ENCODE data around the gene SUGCT. TPM values are rescaled to one million over a fixed set of nuclear protein-coding genes. Genes with fewer than 3 reads are reported as not detected.
A peak's percentile ranks its signal among the peaks of the same experiment; 100 is the strongest.

Gene SUGCT
- total and polyA plus RNA-seq, 8 donors, result 2.0 to 4.2 (median 2.9) TPM

DNA sequence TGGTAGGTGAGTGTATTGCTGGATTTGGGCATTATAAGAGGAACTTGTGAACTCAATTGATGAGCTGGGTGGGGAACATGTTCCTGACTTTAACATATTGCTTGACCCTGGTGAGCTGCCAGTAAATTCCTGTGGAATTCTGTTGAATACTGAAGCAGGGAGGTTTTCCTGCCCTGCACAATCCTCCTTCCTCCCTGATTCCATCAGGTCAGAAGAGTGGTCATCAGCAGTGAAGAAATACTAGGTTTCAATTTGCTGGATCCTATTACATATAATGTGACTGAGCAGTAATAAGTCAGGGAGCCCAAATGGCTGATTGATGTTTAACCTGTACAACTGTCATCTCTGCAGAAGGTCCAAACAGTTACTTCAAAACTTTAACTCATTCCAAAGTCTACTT, 581.2 kb downstream of the SUGCT start:
- Histone ChIP-seq H3K9me3 (no peaks in the 10 kb centered on the region), H3K4me3 (no peak overlapping the region), H3K4me1 (peaks cover 0 to 4% of the 10 kb centered on the region in 2 donors), H3K27ac (no peak overlapping the region), H3K36me3 (no peaks in the 10 kb centered on the region), H3K27me3 (no peaks in the 10 kb centered on the region)
- ATAC-seq (no peak), DNase-seq (no peak)
- intact Hi-C loops (cut with DNase I), result no loop called here
- TF ChIP-seq, protein P1, sequence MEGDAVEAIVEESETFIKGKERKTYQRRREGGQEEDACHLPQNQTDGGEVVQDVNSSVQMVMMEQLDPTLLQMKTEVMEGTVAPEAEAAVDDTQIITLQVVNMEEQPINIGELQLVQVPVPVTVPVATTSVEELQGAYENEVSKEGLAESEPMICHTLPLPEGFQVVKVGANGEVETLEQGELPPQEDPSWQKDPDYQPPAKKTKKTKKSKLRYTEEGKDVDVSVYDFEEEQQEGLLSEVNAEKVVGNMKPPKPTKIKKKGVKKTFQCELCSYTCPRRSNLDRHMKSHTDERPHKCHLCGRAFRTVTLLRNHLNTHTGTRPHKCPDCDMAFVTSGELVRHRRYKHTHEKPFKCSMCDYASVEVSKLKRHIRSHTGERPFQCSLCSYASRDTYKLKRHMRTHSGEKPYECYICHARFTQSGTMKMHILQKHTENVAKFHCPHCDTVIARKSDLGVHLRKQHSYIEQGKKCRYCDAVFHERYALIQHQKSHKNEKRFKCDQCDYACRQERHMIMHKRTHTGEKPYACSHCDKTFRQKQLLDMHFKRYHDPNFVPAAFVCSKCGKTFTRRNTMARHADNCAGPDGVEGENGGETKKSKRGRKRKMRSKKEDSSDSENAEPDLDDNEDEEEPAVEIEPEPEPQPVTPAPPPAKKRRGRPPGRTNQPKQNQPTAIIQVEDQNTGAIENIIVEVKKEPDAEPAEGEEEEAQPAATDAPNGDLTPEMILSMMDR (IDR thresholded peaks at IDR 0.05), result no peak

DNA sequence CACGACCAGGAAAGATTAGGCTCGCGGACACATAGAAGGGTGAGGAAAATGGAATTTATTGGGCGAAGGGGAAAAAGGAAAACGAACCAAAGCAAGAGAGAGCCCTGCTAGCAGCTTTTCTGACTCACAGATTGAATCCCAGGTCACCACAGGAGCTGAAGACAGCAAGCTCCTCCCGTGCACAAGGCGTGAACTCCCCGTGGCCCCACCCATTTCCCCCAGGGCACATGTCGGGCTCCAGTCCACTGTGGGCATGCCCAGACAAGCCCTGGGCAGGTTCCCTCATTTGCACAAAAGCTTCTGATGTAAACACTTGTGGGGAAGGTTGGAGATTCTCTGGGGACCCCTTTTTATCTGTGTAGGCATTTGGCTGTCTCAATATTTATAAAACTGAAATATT, 582.4 kb downstream of the SUGCT start:
- ATAC-seq, result peak; percentile 81
- H3K36me3 ChIP-seq, result no peaks in the 10 kb centered on the region
- peak in 1 of 4 donors; percentile 71 for DNase-seq
- no peak overlapping the region for H3K27ac ChIP-seq
- peaks cover 0 to 4% of the 10 kb centered on the region in 2 donors for H3K4me1 ChIP-seq
- H3K9me3 ChIP-seq, result no peaks in the 10 kb centered on the region
- no peak overlapping the region for H3K4me3 ChIP-seq
- no peaks in the 10 kb centered on the region for H3K27me3 ChIP-seq
- intact Hi-C loops (cut with DNase I), result no loop called here
- TF ChIP-seq, protein P1 (IDR thresholded peaks at IDR 0.05), result no peak

DNA sequence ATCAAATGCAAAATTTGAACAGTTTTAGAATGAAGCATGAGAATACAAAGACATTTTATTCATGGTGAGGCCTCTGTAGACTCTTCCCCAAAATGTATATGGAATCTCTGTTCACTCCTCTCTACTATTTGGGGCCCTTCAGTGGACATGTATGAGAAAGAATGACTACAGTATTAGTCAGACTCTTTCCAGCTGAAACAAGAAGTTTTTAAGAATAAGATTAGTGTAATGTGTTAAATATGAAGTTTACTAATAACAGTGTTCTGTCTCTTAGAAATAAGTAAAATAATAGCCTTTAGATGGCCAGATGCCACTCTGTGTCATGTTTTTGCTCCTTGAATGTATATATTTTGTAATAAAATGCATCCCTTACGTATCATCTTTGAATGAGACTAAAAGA, 585.6 kb downstream of the SUGCT start:
- Histone ChIP-seq H3K27ac (no peak overlapping the region), H3K9me3 (no peaks in the 10 kb centered on the region), H3K4me3 (no peak overlapping the region), H3K27me3 (no peaks in the 10 kb centered on the region), H3K36me3 (no peaks in the 10 kb centered on the region), H3K4me1 (no peaks in the 10 kb centered on the region)
- intact Hi-C loops (cut with DNase I), result no loop called here
- TF ChIP-seq, protein P1 (IDR thresholded peaks at IDR 0.05), result no peak
- no peak for ATAC-seq
- no peak for DNase-seq

DNA sequence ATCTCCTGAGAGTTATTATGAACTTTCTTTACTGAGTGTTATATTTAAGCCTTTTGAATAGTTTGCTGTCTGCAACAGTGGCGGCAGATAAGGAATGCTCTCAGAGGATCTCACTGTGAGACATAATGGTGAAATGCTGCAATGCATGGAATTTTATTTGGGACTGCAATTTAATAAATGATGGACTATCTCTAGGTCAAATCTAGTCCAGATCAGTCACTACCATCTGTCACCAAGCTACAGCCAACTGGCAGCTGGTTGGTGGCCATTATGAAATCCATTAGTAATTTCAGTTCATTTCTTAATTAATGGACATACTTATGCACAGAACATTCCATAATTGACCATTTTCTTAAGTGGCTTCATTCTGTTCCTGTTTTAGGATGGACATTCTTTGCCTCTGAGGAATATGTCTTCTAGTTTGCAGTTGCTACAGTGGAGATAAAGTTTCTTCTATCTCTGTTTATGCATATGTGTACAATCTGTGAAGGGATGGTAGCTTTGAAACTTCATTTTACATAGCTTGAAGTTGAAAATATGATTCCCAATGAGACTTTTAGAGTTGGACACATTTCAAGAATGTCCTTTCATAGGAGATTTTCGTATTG, 586.6 kb downstream of the SUGCT start:
- no peaks in the 10 kb centered on the region for H3K4me1 ChIP-seq
- H3K36me3 ChIP-seq, result no peaks in the 10 kb centered on the region
- H3K27me3 ChIP-seq, result no peaks in the 10 kb centered on the region
- H3K27ac ChIP-seq, result no peak overlapping the region
- no peak overlapping the region for H3K4me3 ChIP-seq
- no peak for DNase-seq
- ATAC-seq, result no peak
- intact Hi-C loops (cut with DNase I), result no loop called here
- TF ChIP-seq, protein P1 (IDR thresholded peaks at IDR 0.05), result no peak
- H3K9me3 ChIP-seq, result no peaks in the 10 kb centered on the region

DNA sequence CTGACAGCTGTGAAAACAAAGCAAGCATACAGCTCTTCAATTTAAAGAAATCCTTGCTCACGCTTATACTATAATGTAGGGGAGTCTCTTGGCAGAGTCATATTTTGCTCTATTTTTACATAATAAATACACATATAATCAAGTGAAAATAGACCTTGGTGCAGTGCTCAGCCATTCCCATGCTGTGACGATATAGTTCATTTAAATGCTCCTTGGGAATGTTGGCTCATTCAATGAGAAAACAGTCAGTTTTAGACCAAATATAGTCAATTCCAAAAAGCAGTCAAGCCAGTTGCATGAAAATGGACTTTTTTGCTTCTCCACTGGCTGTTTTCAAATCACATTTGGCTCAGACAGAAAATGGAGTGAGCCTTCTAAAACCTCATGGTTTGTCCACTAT, 587.4 kb downstream of the SUGCT start:
- H3K27me3 ChIP-seq, result no peaks in the 10 kb centered on the region
- TF ChIP-seq, protein P1 (IDR thresholded peaks at IDR 0.05), result no peak
- no peak for DNase-seq

More for the DNA sequence above, 587.4 kb downstream of the SUGCT start:
- intact Hi-C loops (cut with DNase I), result no loop called here
- no peak for ATAC-seq
- no peaks in the 10 kb centered on the region for H3K36me3 ChIP-seq
- H3K4me1 ChIP-seq, result no peaks in the 10 kb centered on the region
- no peak overlapping the region for H3K4me3 ChIP-seq
- no peaks in the 10 kb centered on the region for H3K9me3 ChIP-seq
- H3K27ac ChIP-seq, result no peak overlapping the region

Data from left lung (tissue), 10 donors.